ENCODE measurements around the gene AKR1C4. TPM values are rescaled to one million over a fixed set of nuclear protein-coding genes. Genes with fewer than 3 reads are reported as not detected.

AKR1C4 gene
- total RNA-seq, 1 experiment from 2014 or later, result not detected

- peak; percentile 51 for DNase-seq
- no peak overlapping the region for H3K4me3 Mint-ChIP-seq
- Histone ChIP-seq H3K9ac (ENCODE audit: extremely low read depth, insufficient read length, low read length) (no peak overlapping the region), H2BK5ac (ENCODE audit: insufficient read length, low read length) (no peak overlapping the region), H4K91ac (ENCODE audit: insufficient read length, low read depth, low read length) (no peak overlapping the region), H2AK5ac (ENCODE audit: insufficient read length, low read length) (no peak overlapping the region), H3K23me2 (ENCODE audit: insufficient read length, low read depth, low read length, poor library complexity, severe bottlenecking) (no peaks in the 10 kb centered on the region), H4K8ac (replicated peaks; ENCODE audit: insufficient read length, low read depth, low read length) (no peak overlapping the region), H2BK120ac (ENCODE audit: low read depth, low read length, poor library complexity, severe bottlenecking) (no peak overlapping the region), H3K4me1 (ENCODE audit: insufficient read depth, low read length) (no peaks in the 10 kb centered on the region), H3K27ac (ENCODE audit: insufficient read length, low read depth, low read length) (no peak overlapping the region), H2BK20ac (ENCODE audit: low read depth, low read length, poor library complexity, severe bottlenecking) (no peak overlapping the region), H4K5ac (ENCODE audit: insufficient read length, low read depth, low read length) (no peak overlapping the region), H3K56ac (ENCODE audit: insufficient read length, low read depth, low read length) (no peak overlapping the region), H3K27me3 (ENCODE audit: insufficient read depth, low read length) (no peaks in the 10 kb centered on the region), H3K79me2 (ENCODE audit: insufficient read depth, low read length) (no peaks in the 10 kb centered on the region), H2BK12ac (ENCODE audit: insufficient read length, low read depth, low read length) (no peak overlapping the region), H3K14ac (ENCODE audit: insufficient read depth, low read length) (no peak overlapping the region), H3K23ac (ENCODE audit: insufficient read length, low read depth, low read length) (no peak overlapping the region), H3K18ac (ENCODE audit: insufficient read length, low read depth, low read length) (no peak overlapping the region), H2AFZ (ENCODE audit: low read length) (no peak overlapping the region), H3K9me3 (ENCODE audit: control insufficient read depth, low read depth, low read length) (no peaks in the 10 kb centered on the region), H3T11ph (ENCODE audit: low read length) (no peak overlapping the region), H3K79me1 (ENCODE audit: insufficient read depth, low read depth, low read length, poor library complexity, severe bottlenecking) (no peaks in the 10 kb centered on the region), H3K4ac (ENCODE audit: low read depth, low read length) (no peak overlapping the region), H4K20me1 (ENCODE audit: control insufficient read depth, insufficient read depth, insufficient read length) (no peaks in the 10 kb centered on the region), H2BK15ac (ENCODE audit: low read depth, low read length) (no peak overlapping the region), H3K4me2 (ENCODE audit: insufficient read depth, insufficient read length, low read length) (no peak overlapping the region)
- H3K9me3 Mint-ChIP-seq, result peaks cover 28 to 65% of the 10 kb centered on the region in 2 experiments
- TF ChIP-seq CTCF (conservative IDR thresholded peaks at IDR 0.05), result peak; percentile 44; the same call in 1 of the 3 replicates
- no peak overlapping the region for H3K27ac Mint-ChIP-seq
- no peaks in the 10 kb centered on the region for H3K36me3 Mint-ChIP-seq (ENCODE audit: insufficient read depth in 1 of 3, low read depth in 3 of 3)
- no CpG with 5 or more reads among the region's 8 CpGs for WGBS (ENCODE audit: extremely low coverage, insufficient read length, low lambda C conversion rate)
- no peaks in the 10 kb centered on the region for H3K27me3 Mint-ChIP-seq (ENCODE audit: low read depth)
- H3K4me1 Mint-ChIP-seq, result no peaks in the 10 kb centered on the region
Observed at GRCh38 chr10:5199398-5199797, 2.8 kb downstream of the AKR1C4 start.

All from H9 (cell line).